T-helper 1 cell treated with Interleukin-12 subunit alpha and Interleukin-12 subunit beta and Interleukin-4 antibody, amounts not matched to agents 30 μg/mL and 1 μg/mL, for 36 hours (primary cell): ENCODE results near the gene HPCAL1.

Experiments
- H3K27ac Mint-ChIP-seq: one replicate; pipeline ENCODE4 v1.8.0; 2021; ENCODE audit warnings: mild to moderate bottlenecking, mixed read lengths
- H3K27me3 Mint-ChIP-seq: one replicate; pipeline ENCODE4 v1.8.0; 2021; ENCODE audit warnings: low read depth, mixed read lengths
- H3K36me3 Mint-ChIP-seq: one replicate; pipeline ENCODE4 v1.8.0; 2021; ENCODE audit warnings: low read depth, mixed read lengths
- H3K4me1 Mint-ChIP-seq: one replicate; pipeline ENCODE4 v1.8.0; 2021; ENCODE audit warnings: low read depth, mixed read lengths
- H3K4me3 Mint-ChIP-seq: one replicate; pipeline ENCODE4 v1.8.0; 2021; ENCODE audit warnings: mild to moderate bottlenecking, moderate library complexity, mixed read lengths
- H3K9me3 Mint-ChIP-seq: one replicate; pipeline ENCODE4 v1.8.0; 2021; ENCODE audit warnings: mixed read lengths

HPCAL1 gene

DNA sequence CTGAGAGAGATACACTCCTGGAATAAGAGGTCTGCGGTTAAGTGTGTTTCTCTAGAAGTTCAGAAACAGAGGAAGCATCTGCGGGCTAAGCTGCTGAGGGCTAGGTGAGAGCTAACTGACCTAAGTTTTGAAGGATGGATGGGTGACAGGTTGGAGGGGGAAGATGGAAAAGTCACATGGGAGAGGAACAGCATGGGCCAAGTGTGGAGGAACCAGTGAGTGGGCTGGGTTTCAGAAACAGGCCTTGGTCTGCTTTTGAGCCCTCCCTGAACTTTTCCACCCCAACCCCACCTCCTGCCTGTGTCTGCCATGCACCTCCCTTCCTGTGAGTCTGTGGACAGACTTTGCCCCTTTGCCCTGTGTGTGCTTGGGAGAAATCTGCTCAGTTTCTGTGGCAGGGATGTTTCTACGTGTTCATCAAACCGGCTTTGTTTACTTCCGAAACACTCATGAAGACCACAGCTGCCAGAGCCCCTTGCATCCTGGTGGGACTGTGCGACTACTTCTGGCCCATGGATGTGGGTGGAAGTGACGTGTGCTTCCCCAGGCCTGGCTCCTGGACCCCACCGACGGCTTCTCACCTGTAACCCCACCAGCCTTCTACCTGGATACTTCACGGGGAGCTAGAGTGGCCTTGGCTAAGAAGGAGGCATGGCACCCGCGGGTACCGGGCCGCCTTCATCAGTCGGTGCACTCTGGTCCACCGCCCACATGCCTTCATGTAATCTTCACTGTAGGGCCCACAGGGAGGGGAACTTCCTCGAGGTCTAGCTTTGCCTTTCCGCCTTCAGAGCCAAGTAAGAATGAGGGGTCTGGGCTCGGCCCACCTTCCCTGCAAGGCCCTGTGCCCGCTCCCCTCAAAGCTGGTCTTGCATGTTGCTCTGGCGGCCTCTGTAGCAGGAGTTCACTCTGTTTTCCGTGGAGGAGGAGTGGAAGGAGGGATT is 1.4 kb upstream of the HPCAL1 start:
- Mint-ChIP-seq H3K4me1 (peaks cover 53% of the 10 kb centered on the region), H3K27me3 (no peaks in the 10 kb centered on the region), H3K36me3 (peaks cover 2% of the 10 kb centered on the region), H3K9me3 (no peaks in the 10 kb centered on the region), H3K4me3 (peak overlapping the region; percentile 74), H3K27ac (peak overlapping the region; percentile 90)

DNA sequence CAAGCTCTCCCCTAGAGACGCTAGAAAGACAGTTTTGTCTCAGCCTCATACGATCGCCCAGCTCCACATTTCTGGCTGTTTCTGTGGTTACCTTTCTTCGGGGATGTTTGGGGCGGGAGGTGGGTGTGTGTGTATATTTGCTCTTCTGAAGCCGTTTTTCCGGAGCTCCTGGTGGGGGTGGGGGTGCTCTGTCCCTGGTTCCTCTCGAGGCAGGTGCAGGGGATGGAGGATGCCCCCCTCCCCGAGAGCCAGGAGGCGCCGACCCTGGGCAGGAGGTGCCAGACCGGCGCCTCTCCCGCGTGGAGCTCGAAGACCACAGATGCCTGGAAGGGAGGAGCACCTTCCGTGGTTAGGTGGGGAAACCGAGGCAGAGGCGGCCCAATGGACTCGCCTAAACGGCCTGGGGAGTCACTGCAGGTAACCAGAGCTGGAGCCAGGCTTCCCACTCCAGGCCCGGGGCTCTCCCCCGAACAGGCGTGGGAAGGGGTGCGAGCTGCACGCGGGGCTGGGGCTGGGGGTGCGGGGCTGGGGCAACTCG is 694 bp upstream of the HPCAL1 start:
- peak overlapping the region; percentile 90 for H3K27ac Mint-ChIP-seq
- peaks cover 2% of the 10 kb centered on the region for H3K36me3 Mint-ChIP-seq
- peak overlapping the region; percentile 74 for H3K4me3 Mint-ChIP-seq
- peaks cover 56% of the 10 kb centered on the region for H3K4me1 Mint-ChIP-seq
- H3K27me3 Mint-ChIP-seq, result no peaks in the 10 kb centered on the region
- H3K9me3 Mint-ChIP-seq, result no peaks in the 10 kb centered on the region

DNA sequence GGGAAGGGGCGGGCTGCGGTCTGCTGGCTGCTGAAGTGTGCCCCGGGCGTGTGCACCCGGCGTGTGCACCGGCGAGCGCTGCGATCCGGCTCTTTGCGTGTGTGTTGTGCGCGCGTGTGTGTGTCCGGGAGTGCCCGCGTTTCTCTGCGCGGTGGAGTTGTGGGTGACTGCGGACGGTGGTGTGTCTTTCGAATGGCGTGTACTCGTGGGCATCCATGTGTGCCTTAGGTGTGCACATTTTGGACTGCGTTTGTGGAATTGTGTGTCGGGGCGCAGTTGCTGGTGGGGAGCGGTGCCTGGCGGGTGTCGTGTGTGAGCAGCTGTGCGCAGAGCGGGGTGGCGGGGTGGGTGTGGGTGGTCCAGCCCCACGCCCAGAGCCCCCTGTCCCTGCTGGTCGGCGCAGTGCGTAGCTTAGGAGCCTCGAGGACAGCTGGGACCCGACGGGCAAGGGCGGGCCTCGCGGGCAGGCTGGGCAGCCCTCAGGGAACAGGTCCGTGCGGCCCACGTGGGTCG is 533 bp downstream of the HPCAL1 start:
- peaks cover 2% of the 10 kb centered on the region for H3K36me3 Mint-ChIP-seq
- peaks cover 56% of the 10 kb centered on the region for H3K4me1 Mint-ChIP-seq
- H3K27ac Mint-ChIP-seq, result peak overlapping the region; percentile 86
- no peaks in the 10 kb centered on the region for H3K9me3 Mint-ChIP-seq
- H3K27me3 Mint-ChIP-seq, result no peaks in the 10 kb centered on the region
- peak overlapping the region; percentile 99 for H3K4me3 Mint-ChIP-seq

DNA sequence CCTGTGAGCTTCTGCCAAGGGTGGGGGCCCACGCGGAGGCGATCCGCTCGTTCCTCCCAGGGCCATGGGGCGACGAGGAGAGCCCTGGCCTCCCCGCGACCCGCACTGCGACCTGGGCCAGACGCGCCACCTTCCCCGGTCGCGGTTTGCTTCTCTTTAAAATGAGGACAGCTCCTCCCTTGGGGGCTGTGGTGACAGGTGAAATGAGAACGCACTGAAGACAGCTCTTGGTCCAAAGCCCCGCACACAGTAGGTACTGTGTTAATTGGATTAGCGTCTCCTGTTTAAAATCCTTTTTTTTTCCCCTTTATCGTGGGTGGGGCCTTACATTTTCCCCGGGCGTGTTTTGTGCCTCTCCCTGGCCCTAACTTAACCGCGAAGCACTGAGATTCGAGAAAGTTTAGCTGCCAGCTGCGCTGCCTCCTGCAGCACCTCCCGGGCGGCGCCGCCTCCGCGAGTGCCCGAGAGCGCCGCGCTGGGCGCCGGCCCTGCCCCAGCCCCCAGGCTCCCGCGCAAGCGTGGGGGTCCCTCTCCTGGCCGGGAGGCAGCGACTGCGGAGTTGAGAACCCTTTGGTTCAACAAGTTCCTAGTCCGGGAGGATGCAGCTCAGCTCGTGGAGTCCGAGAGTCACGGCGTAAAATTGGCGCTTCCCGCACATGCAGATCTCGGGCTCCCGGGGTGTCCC is 1.1 kb downstream of the HPCAL1 start:
- Mint-ChIP-seq H3K27ac (peak overlapping the region; percentile 76), H3K27me3 (no peaks in the 10 kb centered on the region), H3K9me3 (no peaks in the 10 kb centered on the region), H3K4me3 (peak overlapping the region; percentile 99), H3K36me3 (peaks cover 2% of the 10 kb centered on the region), H3K4me1 (peaks cover 53% of the 10 kb centered on the region)

DNA sequence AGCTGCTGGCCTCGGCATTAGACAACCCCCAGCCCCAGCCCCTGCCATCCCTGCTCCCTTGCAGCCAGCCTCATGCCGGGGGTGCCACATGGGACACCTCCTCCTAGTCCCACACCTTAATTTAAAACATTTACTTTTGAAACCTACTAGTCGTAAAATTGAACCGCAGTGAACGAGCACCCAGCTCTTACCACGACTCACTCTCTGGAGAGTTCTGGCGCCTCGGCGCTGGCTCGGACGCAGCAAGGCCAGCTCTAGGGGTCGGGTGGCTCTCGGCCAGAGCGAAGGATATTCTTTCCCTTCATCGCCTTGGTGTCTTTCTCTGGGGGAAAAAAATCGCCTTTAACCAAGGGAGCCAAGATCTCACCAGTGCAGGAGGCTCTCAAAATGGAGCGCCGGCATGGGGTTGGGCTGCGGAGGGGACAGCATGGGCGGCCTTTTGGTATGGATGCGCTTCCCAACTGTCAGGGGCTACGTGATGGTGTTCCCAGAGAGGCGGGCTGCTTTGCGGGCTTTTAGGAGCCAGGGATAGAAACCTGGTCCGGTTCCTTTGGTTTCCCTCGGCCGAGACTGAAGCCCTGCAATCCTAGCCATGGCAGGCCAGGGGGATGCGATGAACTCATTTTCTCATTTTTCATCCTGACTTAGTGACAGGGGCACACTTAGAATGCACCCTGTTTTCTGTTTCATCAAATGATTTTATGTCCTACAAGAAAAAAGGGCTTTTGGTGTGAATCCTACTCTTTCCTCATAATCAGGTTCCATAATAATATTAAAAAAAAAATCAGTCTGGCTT is 2.0 kb downstream of the HPCAL1 start:
- H3K9me3 Mint-ChIP-seq, result no peaks in the 10 kb centered on the region
- H3K27ac Mint-ChIP-seq, result peak overlapping the region; percentile 70
- H3K27me3 Mint-ChIP-seq, result no peaks in the 10 kb centered on the region
- H3K4me3 Mint-ChIP-seq, result peak overlapping the region; percentile 99
- H3K4me1 Mint-ChIP-seq, result peaks cover 52% of the 10 kb centered on the region
- peaks cover 2% of the 10 kb centered on the region for H3K36me3 Mint-ChIP-seq

DNA sequence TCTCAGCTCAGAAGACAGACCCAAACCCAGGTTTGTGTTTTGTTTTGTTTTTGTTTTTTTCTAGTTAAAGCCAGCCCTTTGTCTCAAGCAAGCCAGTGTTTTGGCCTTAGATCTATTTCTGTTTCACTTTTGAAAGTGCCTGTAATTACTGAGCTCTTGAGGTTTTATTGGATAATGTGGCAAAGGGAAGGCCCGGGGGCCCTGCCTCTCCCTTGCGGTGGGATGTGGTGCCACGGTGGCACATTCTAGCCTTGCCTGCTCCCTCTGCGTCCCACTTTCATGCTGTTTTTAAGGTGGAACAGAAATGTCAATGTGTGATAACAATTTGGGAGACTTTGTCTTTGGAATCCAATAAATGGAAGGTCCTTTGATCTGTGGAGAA is 2.5 kb downstream of the HPCAL1 start:
- H3K4me3 Mint-ChIP-seq, result peak overlapping the region; percentile 99
- H3K27me3 Mint-ChIP-seq, result no peaks in the 10 kb centered on the region
- no peaks in the 10 kb centered on the region for H3K9me3 Mint-ChIP-seq
- peaks cover 49% of the 10 kb centered on the region for H3K4me1 Mint-ChIP-seq
- peak overlapping the region; percentile 19 for H3K27ac Mint-ChIP-seq
- H3K36me3 Mint-ChIP-seq, result peaks cover 5% of the 10 kb centered on the region

DNA sequence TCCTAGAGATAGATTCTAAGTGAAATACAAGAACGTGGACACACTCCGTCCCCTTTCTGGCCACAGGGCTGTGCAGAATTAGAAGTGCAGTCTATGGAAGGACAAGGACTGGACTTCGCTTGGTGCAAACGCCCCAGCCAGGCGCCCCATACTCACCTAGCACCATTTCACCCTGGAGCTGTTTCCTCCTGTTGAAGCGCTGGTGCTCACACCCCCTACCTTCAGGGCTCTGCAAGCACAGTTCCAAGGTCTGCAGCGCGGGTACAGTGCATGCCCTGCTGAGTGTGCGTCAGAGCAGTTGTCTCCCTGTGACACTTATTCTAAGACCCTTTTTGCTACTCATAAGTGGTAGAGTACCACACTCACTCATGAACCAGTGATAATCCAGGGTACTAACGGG is 3.0 kb downstream of the HPCAL1 start:
- H3K36me3 Mint-ChIP-seq, result peaks cover 5% of the 10 kb centered on the region
- peaks cover 44% of the 10 kb centered on the region for H3K4me1 Mint-ChIP-seq
- no peaks in the 10 kb centered on the region for H3K9me3 Mint-ChIP-seq
- H3K4me3 Mint-ChIP-seq, result peak overlapping the region; percentile 99
- H3K27me3 Mint-ChIP-seq, result no peaks in the 10 kb centered on the region
- H3K27ac Mint-ChIP-seq, result no peak overlapping the region

DNA sequence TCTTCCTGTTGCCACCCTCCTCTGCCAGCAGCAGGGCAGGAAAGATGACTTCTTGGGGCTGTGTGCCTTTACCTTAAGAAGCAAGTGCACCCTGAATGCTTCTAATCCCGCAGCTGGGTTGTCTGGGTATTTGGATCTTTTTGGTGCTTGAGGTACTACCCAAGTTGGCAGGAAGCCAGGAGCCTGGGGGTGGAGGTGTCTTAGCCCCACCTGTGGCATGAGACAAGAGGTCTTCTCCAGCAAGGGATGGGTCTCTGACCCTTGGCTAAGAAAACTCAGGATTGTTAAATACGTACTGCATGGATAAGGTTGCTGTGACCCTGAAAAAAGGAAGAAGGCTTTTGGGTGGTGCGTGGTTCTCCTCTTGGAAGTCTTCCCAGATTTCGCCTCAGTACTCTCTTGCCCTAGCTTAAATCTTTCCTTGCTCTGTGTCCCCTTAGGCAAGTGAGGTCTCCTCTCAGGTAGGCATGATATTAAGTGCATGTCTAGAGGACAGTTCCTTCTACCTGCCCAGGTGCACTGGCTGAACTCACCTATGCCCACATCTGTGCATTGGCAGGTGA is 4.3 kb downstream of the HPCAL1 start:
- Mint-ChIP-seq H3K36me3 (peaks cover 5% of the 10 kb centered on the region), H3K27me3 (no peaks in the 10 kb centered on the region), H3K27ac (no peak overlapping the region), H3K9me3 (no peaks in the 10 kb centered on the region), H3K4me3 (no peak overlapping the region), H3K4me1 (peaks cover 33% of the 10 kb centered on the region)

DNA sequence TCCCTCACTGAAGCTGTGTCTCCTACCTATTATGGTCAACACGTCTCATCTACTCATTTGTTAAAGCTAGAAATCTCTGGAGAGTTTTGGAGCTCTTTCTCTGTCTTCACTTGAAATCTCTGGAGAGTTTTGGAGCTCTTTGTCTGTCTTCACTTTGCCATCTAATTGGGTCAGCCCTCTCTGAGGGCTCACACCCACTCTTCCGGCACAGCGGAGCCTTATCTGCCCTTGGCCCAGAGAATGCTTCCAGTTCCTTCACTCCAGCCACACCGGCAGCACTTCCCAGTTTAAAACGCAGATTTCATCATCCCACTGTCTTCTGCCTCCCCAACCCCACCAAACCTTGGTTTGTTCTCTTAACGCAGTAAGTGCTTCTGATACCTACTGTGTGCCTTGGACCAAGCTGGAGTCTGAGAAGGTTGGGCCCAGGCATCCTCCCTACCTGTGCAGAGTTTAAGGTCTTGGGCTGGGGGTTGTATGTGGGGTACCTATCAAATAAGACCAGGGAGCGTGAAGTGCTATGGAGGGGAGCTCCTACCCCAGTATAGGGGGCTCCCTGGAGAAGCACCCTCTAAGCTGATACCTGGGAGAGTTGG is 5.0 kb downstream of the HPCAL1 start:
- H3K4me3 Mint-ChIP-seq, result no peak overlapping the region
- no peaks in the 10 kb centered on the region for H3K27me3 Mint-ChIP-seq
- H3K36me3 Mint-ChIP-seq, result peaks cover 5% of the 10 kb centered on the region
- no peaks in the 10 kb centered on the region for H3K9me3 Mint-ChIP-seq
- peaks cover 33% of the 10 kb centered on the region for H3K4me1 Mint-ChIP-seq
- no peak overlapping the region for H3K27ac Mint-ChIP-seq

DNA sequence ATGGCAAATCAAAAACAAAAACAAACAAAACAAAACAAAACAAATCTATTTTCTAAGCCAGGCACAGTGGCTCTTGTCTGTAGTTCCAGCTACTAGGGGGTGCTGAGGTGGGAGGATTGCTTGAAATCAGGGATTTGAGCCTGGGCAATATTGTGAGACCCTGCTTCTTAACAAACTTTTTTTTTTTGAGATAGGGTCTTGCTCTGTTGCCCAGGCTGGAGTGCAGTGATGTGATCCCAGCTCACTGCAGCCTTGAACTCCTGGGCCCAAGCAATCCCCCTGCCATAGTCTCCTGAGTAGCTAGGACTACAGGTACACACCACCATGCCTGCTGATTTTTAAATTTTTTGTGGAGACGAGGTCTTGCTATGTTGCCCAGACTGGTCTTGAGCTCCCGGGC is 6.2 kb downstream of the HPCAL1 start:
- peaks cover 3% of the 10 kb centered on the region for H3K36me3 Mint-ChIP-seq
- no peak overlapping the region for H3K4me3 Mint-ChIP-seq
- H3K4me1 Mint-ChIP-seq, result peaks cover 31% of the 10 kb centered on the region

DNA sequence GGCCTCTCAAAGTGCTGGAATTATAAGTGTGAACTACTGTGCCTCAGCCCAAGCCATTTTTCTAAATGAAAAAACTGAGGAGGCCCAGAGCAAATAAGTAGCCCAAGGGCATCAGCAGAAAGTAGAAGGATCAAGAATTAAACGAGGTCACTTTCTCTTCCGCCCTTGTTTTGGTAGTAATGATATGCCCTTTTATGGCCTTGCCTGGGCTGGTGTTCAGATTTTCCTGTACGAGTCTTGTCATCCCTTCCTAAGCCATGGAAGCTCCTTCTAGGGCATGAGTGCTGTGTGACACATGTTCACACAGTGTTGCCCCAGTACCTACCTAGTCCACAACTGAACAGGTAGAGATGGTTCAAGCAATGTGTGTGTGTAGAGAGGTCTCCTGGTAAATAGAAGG is 6.6 kb downstream of the HPCAL1 start:
- no peak overlapping the region for H3K4me3 Mint-ChIP-seq
- H3K36me3 Mint-ChIP-seq, result peaks cover 3% of the 10 kb centered on the region
- H3K4me1 Mint-ChIP-seq, result peaks cover 33% of the 10 kb centered on the region
- no peak overlapping the region for H3K27ac Mint-ChIP-seq
- no peaks in the 10 kb centered on the region for H3K27me3 Mint-ChIP-seq
- H3K9me3 Mint-ChIP-seq, result no peaks in the 10 kb centered on the region

More for the DNA sequence above, 6.2 kb downstream of the HPCAL1 start:
- no peaks in the 10 kb centered on the region for H3K9me3 Mint-ChIP-seq
- H3K27me3 Mint-ChIP-seq, result no peaks in the 10 kb centered on the region
- H3K27ac Mint-ChIP-seq, result no peak overlapping the region

DNA sequence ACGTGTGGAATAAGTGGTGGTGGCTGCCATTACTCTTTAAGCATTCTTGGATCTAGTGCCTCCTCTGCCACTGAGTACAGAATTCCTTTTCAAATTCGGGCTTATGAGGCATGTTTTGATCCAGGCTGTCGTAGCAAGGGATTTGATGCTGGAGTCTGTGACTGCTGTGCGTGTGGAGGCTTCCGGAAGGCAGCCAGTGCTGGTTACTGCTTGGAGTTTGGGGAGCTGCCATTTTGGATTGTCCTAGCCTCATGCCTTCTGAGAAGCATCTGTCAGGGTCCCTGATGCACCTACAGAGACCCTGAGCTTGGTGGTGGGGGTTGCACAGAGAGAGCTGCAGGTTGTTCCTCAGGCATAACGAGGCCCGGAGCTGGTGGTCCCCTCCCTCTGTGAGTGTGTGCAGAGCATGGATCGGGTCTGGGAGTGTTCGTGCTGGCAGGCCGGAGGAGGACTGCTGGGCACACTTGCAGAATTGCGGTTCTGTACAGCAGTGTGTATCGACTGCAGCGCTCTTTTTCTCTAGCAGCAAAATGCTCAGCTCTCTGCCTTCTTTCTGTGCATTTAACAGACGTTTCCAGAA is 7.7 kb downstream of the HPCAL1 start:
- Mint-ChIP-seq H3K36me3 (peaks cover 3% of the 10 kb centered on the region), H3K9me3 (no peaks in the 10 kb centered on the region), H3K27me3 (no peaks in the 10 kb centered on the region), H3K4me3 (no peak overlapping the region), H3K27ac (no peak overlapping the region), H3K4me1 (peaks cover 30% of the 10 kb centered on the region)

DNA sequence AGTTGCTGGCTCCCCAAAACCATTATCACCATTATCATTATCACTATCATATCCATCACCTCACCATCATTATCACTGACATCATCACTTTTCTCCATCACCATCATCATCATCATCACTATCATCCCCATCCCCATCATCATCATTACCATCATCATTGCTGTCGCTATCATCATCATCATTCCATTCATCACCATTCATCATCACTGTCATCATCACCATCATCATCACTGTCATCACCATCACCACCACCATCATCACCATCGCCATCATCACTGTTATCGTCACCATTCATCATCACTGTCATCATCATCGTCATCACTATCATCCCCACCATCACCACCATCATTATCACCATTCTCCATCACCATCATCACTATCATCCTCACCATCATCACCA is 9.0 kb downstream of the HPCAL1 start:
- Mint-ChIP-seq H3K9me3 (no peaks in the 10 kb centered on the region), H3K36me3 (peaks cover 3% of the 10 kb centered on the region), H3K4me3 (no peak overlapping the region), H3K27me3 (no peaks in the 10 kb centered on the region), H3K27ac (no peak overlapping the region), H3K4me1 (peaks cover 22% of the 10 kb centered on the region)
